ENCODE results near the gene SUPT4H1.
A peak's percentile ranks its signal among the peaks of the same experiment; 100 is the strongest.

Gene SUPT4H1

DNA sequence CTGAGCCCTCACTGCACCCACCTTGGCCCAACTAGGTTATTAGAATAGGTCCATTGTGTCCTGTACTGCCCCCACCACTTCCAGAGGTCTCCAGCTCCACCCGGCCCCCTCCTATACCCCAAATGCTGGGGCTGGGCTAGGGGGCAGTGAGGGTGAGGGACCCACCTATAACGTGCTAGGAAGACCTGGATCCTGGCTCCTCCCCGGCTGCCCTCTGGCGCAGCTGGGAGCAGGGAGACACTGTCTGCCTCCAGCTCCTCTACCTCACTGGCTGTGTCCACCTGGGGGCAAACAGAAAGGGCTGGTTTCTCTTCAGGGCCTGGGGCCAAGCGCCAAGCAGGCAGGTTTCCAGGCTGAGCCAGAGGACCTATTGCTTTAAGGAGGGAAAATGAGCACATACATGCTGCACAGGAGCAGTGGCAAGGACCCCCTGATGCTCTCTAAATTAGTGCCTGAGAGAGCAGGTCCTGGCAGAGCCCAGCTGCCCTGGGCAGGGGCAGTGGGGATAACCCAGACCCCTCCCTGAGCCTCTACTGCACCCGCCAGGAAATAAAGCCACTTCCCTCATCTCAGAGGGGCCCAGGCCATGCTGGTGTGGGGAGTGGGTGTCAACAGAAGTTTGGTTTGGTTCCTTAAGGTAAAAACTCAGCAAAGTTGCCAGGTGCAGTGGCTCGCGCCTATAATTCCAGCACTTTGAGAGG, 35.6 kb downstream of the SUPT4H1 start:
- DNase-seq: peak; percentile 72

- no peak for DNase-seq
Observed at GRCh38 chr17:58315750-58316149, 36.3 kb downstream of the SUPT4H1 start.

DNA sequence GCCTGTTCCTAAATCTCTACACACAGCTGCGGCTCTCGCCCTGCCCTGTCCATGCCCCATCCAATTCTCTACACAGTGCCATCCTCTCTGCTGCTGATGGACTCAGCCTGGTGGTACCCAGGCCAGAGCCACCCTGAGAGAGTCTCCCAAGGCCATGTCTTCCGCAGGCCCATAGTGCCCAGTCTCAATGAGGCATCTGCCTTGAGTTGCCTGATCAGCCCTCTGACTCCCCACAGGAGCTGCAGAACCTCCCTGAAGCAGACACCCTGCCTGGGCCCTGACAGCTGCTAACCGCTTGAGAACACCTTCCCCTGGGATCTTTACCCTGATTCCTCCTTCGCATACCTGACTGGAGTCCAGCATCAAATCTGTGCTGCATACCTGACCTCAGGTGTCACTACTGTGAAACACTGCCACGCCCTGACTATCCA, 36.7 kb downstream of the SUPT4H1 start:
- peak; percentile 50 for DNase-seq

DNA sequence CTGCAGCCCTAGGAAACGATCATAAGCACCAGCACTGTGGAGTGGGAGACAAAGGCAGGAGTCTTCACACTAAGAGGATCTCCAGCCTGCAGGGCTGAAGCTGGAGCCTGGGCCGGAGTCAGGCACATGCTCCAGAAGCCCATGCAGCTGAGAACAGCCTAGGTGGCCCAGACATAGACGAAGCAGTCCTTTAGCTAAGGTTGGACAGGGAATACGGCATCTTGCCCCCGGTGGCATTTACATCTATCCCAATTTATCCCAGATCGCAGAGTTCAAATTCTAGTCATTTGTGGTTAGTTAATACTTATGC, 37.3 kb downstream of the SUPT4H1 start:
- no peak for DNase-seq

DNA sequence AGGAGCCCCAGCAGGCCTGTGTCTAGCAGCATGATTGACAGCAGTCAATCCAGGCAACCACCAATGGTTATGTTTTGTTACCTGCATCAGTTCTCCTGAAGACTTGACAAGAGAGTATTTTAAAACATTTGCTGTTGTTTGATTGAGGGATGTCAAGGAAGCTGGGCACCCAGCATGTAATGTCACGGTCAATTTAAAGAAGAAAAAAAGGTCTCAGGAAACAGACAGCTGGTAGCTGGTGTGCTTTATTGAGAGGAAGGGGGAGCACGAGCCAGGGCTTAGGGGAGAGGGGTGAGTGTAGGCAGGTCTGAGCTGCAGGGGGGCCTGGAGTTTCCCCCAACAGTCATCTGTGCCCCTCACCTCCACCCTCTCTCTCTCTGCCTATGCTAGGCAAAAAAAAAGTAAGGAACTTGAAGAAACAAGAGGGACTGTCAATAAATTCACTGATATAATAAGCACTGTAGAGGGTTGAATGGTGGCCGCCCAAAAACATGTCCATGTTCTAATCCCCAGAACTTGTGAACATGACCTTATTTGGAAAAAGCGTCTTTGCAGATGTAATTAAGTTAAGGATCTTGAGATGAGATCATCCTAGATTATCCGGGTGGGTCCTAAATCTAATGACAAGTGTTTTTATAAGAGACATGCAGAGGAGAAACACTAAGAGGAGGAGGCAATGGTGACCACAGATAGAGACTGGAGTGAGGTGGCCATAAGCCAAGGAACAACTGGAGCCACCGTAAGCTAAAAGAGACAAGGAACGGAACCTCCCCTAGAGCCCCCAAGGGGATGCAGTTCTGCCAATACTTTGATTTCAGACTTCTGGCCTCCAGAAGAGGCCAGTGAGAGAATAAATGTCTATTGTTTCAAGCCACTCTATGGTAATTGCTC, 37.9 kb downstream of the SUPT4H1 start:
- DNase-seq: peak; percentile 88

GRCh38 chr17:58312829-58313228, 39.2 kb downstream of the SUPT4H1 start:
- no peak for DNase-seq

GRCh38 chr17:58312021-58312630, 39.9 kb downstream of the SUPT4H1 start:
- no peak for DNase-seq

DNA sequence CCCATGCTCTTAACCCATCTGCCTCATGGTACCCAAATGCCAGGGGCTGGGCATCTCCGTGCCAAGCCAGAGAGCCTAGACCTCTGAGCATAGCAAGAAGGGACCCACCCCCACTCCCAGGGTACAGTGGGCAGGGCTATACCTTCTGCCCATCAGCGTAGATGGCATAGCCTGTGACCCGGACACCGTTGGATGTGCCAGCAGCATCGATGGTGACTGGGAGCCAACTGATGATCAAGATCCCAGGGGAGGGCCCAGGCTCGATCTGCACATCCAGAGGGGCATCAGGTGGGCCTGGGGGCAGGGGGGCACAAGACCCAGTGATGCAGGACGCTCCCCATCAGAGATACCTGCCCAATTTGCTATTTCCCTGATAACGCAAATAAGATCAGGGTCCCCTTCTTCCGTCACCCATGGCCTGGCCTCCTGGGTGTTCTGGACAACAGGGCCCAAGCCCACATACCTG, 40.5 kb downstream of the SUPT4H1 start:
- DNase-seq: no peak

- DNase-seq: no peak
Observed at GRCh38 chr17:58310511-58311428, 41.2 kb downstream of the SUPT4H1 start.

- DNase-seq: no peak
Observed at GRCh38 chr17:58309918-58310259, 42.1 kb downstream of the SUPT4H1 start.

GRCh38 chr17:58308985-58309917, 42.8 kb downstream of the SUPT4H1 start:
- no peak for DNase-seq

DNA sequence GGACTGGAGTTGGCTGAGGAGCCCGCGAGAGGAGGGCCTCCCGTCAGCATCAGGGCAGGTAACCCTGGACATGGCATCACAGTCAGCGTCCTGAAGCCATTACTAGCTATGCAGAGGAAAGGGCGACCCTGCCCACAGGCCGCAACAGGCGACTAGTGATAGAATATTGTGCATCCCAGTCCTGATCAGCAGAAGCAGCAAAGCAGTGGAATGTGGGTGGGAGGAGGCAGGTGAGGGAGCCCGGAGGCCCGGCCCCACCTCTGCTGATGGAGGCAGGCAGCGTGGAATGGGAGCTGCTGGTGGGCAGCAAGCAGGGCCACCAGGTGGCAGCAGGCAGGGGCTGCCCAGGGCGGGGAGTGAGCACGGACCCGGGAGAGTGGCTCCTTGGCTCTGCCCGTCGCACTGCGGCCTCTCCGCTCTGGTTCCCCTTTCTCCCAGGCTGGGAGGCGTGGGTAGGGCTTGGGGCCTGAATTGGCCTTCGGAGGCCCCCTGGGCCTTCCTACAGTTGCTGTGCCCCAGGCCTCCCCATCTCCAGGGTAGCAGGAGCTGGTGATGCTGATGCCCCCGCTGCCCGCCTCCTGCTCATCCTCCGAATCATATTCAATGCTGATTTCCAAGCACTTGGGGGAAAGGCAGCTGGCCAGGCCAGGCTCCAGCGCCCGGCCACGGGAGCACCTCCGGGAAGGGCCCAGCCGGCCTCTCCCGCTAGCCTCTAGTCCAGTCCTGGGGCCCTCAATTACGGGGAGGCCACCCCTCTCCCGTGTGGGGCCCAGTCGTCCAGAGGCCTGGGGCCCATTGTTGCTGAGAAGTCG, 43.6 kb downstream of the SUPT4H1 start:
- peak; percentile 60 for DNase-seq

DNA sequence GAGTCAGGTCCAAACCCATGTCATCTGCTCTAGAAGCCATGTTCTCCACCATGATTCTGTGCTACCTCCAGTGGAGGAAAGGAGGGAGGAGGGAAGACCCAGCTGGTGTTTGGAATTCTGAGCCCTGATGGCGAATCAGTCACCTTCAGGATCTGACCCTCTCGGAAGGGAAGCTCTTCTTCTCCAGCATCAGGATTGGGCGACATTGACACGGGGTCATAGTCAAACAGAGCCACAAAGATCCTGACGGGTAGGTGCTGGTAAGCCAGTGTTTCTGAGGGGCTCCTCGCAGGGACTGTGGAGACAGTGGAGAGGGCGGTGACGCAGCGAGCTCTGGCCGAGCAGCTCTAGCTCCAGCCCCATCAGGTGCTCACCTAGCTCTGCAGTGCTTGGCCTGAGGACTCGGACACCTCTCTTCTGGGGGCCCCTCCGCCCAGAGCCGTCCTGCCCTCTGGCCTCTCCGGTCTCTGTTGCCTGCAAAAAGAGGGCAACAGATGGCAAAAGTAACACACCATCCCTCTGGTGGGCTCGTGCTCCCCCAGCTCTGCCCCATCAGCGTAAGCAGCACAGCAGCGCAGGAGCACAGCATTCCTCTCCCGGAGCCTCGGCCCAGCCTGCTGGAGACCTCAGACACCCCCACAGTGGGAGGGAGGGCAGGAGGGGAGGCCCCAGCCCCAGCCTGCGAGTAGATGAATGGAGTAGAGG, 44.4 kb downstream of the SUPT4H1 start:
- DNase-seq: no peak

GRCh38 chr17:58306131-58306951, 45.7 kb downstream of the SUPT4H1 start:
- no peak for DNase-seq

GRCh38 chr17:58305626-58306025, 46.4 kb downstream of the SUPT4H1 start:
- no peak for DNase-seq

GRCh38 chr17:58304750-58305486, 47.1 kb downstream of the SUPT4H1 start:
- DNase-seq: no peak

GRCh38 chr17:58303971-58304749, 47.8 kb downstream of the SUPT4H1 start:
- DNase-seq: peak; percentile 69

All from NCI-H69 (cell line).